ENCODE measurements around the gene SAMD14.

The SAMD14 gene

GRCh38 chr17:50165066-50165465, 35.1 kb upstream of the SAMD14 start:
- no peak for DNase-seq

GRCh38 chr17:50164697-50164988, 34.7 kb upstream of the SAMD14 start:
- no peak for DNase-seq

GRCh38 chr17:50163843-50164696, 34.1 kb upstream of the SAMD14 start:
- no peak for DNase-seq

GRCh38 chr17:50162466-50163254, 32.7 kb upstream of the SAMD14 start:
- DNase-seq: no peak

- DNase-seq: no peak
Observed at GRCh38 chr17:50161911-50162288, 31.9 kb upstream of the SAMD14 start.

GRCh38 chr17:50161023-50161910, 31.3 kb upstream of the SAMD14 start:
- DNase-seq: peak; percentile 83 to 96

GRCh38 chr17:50157891-50158290, 27.9 kb upstream of the SAMD14 start:
- DNase-seq: no peak

GRCh38 chr17:50155115-50155819, 25.3 kb upstream of the SAMD14 start:
- DNase-seq: no peak

- DNase-seq: no peak
Observed at GRCh38 chr17:50154604-50155003, 24.6 kb upstream of the SAMD14 start.

- DNase-seq: no peak
Observed at GRCh38 chr17:50153650-50154575, 24.0 kb upstream of the SAMD14 start.

GRCh38 chr17:50152736-50153135, 22.8 kb upstream of the SAMD14 start:
- DNase-seq: no peak

- DNase-seq: peak; percentile 88 to 94
Observed at GRCh38 chr17:50151937-50152547, 22.1 kb upstream of the SAMD14 start.

- DNase-seq: peak; percentile 81 to 98
Observed at GRCh38 chr17:50151041-50151936, 21.3 kb upstream of the SAMD14 start.

- no peak for DNase-seq
Observed at GRCh38 chr17:50150354-50151040, 20.5 kb upstream of the SAMD14 start, which contains the start of gene PPP1R9B. TSS of gene PPP1R9B (minus strand) at chr17:50150677. CDS start at chr17:50150513, 164 bp downstream.

GRCh38 chr17:50149417-50150353, 19.7 kb upstream of the SAMD14 start:
- DNase-seq: peak in 1 of 2 experiments; percentile 84

- DNase-seq: no peak
Observed at GRCh38 chr17:50149091-50149416, 19.1 kb upstream of the SAMD14 start.

- peak in 1 of 2 experiments; percentile 67 for DNase-seq
Observed at GRCh38 chr17:50148226-50149090, 18.5 kb upstream of the SAMD14 start.
